HG03025 (cell line): Measurements from ENCODE around the gene NOP14.
"Not testable (repeated sequence)": the region's sequence is repeated elsewhere in the genome, so short reads cannot be mapped to it uniquely, and the experiment has no call there.

Experiments used
- ATAC-seq: cut with Tn5 transposase; IDR thresholded peaks from one replicate; pipeline ENCODE4 v1.9.1; 2021; ENCODE audit warnings: mild to moderate bottlenecking, moderate library complexity; ENCODE audit not compliant: unreplicated experiment, low FRiP score

Gene NOP14

DNA sequence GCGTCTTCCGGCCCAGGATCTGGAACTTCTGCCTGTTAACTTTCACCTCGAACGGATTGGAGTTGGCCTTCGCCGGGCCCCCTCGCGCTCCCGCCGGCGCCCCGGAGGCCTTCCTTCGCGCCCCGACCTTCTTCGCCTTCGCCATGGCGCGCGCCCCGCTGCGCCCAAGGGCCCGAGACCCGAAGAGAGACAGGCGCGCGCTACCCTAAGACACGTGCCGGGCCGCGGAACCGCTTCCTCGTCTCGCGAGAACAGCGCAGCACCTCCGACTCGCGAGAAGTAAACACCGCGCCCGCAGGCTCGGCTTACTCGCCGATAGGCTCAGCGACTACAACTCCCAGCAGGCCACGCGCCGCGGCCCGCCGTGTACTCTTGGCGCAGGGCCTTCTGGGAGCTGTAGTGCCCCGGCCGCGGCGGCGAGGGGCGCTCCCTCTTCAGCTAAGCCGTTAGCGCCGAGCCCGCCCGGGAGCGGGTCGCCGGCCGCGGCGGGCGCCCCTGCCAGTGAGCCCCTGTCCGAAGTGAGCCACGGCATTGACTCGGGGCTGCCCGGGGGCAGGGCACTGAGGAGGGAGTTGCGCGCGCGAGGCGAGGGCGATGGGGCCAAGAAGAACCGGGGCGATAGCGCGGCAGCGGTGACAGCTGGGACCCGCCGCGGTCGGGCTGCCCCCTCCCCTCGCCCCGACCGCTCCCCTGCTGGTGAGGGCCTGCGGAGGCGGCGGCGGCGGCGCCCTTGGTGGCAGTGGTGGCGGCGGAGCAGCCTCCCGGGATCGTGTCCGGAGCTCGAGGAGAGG is at the start of gene NOP14, which contains the start of gene GRK4:
Gene NOP14 (minus strand): TSS at position 232 of the 791 bp plus-strand sequence. CDS start 87 bp downstream, at position 145.
Gene GRK4 (plus strand): TSS at position 397 of the 791 bp plus-strand sequence. CDS start 500 bp downstream, outside the sequence.
- peak; percentile 81 for ATAC-seq

- ATAC-seq: no peak
Measured at GRCh38 chr4:3011456-3012220, 48.4 kb upstream of the NOP14 start.

- no peak for ATAC-seq
Measured at GRCh38 chr4:3010998-3011397, 47.8 kb upstream of the NOP14 start.

DNA sequence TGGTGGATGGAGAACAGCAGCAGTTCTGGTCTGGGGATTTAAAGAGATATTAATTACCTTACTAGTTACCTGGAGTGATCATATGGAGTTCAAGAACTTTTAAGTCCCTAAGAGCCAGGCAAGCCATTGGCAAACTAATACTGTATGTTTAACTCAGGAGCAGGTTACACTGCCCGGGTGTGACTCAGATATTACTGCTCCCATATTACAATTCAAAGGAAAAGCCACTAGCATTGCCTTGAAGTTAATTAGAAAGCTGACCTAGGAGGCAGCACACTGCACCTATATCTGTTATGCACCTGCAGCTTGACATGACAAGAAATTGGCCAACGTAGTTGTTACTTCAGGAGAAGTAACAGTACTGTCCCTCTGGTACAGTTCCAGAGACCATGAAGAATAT is 47.4 kb upstream of the NOP14 start:
- no peak for ATAC-seq

- no peak for ATAC-seq
Measured at GRCh38 chr4:3009422-3009821, 46.2 kb upstream of the NOP14 start.

GRCh38 chr4:3007724-3008123 is 44.5 kb upstream of the NOP14 start:
- ATAC-seq: no peak

DNA sequence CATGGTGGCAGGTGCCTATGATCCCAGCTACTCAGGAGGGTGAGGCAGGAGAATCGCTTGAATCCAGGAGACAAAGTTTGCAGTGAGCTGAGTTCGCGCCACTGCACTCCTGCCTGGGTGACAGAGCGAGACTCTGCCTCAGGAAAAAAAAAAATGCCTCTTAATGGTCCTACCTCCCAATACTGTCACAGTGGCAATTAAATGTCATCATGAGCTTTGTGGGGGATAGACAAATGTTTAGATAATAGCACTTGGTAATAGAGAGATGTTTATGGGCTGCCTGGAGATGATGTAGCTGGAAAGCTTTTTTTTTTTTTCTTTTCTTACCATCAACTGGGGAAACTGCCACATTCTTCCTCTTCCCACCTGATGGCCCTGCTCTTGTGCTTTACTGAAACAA is 33.2 kb upstream of the NOP14 start:
- no peak for ATAC-seq

DNA sequence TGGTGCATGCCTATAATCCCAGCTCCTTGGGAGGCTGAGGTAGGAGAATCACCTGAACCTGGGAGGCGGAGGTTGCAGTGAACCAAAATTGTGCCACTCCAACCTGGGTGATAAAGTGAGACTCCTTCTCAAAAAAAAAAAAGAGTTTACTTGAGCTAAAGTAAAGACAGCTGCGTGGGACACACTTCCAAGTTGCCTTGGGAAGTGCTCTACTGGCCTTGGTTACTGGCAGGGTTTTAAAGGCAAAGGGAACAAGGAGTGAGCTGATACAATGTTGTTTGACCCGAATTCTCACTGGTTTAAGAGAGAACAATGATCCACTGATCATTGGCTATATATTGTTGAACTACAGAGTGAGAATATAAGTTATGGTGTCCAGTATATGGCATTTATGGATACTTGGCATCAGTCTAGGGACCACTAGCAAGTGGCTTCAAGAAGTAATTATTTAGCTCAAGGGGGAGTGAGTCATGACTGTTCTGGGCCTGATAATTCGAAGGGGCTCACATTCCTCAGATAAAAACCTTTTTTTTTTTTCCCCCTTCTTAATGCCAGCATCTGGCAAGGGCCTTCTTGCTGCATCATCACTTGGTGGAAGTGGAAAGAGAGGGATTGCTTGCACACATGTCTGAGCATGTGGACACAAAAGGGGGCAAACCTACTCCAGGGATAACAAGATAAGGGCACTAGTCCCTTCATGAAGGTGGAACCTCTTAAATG is 32.5 kb upstream of the NOP14 start:
- ATAC-seq: no peak

GRCh38 chr4:2994917-2995316 is 31.7 kb upstream of the NOP14 start:
- no peak for ATAC-seq

- no peak for ATAC-seq
Measured at GRCh38 chr4:2991243-2991642, 28.0 kb upstream of the NOP14 start.

- not testable (repeated sequence) for ATAC-seq
Measured at GRCh38 chr4:2983715-2984114, 20.5 kb upstream of the NOP14 start.

- no peak for ATAC-seq
Measured at GRCh38 chr4:2982012-2982411, 18.8 kb upstream of the NOP14 start.

- no peak for ATAC-seq
Measured at GRCh38 chr4:2981256-2981819, 18.1 kb upstream of the NOP14 start.

GRCh38 chr4:2977211-2978088 is 14.2 kb upstream of the NOP14 start:
- no peak for ATAC-seq

GRCh38 chr4:2971275-2971674 is 8.1 kb upstream of the NOP14 start:
- ATAC-seq: no peak

GRCh38 chr4:2968381-2968780 is 5.2 kb upstream of the NOP14 start:
- ATAC-seq: no peak

GRCh38 chr4:2965262-2965661 is 2.1 kb upstream of the NOP14 start:
- ATAC-seq: no peak

DNA sequence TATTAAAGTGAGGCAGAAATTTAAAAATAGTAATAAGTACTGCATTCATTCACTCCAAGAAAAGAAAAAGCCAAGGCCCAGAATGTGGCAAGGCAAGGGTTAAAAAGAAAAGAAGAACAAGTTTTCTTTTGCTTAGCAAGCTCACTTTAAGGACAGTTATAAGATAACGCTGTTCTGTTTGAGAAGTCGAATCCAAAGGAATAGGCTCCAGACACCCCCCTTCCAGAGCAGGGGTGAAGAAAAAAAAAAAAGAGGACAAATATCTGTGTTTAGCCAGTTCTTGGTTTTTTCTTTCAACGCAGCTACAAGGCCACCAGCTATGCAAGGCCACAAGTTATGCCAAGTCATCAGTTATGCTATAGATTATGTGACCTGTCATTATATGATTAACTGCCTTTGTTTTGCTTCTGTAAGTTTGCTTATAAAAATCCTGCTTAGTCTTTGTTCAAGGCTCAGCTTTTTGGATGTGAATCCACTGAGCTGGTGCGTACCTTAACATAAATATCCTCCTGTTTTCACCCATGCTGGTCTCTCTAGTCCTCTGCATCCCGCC is 1.6 kb upstream of the NOP14 start:
- ATAC-seq: no peak

- peak; percentile 29 for ATAC-seq
Measured at GRCh38 chr4:2963966-2964471, 813 bp upstream of the NOP14 start.
